Naive thymus-derived CD4-positive, alpha-beta T cell (primary cell): Measurements from ENCODE around the gene IL36RN. TPM values are rescaled to one million over a fixed set of nuclear protein-coding genes. Genes with fewer than 3 reads are reported as not detected.

Experiments used
- ATAC-seq: fragments of 150-1000 bp; cut with Tn5 transposase; 2 replicates; pipeline ENCODE4 v1.10.0; 2021; ENCODE audit warnings: mild to moderate bottlenecking, moderate library complexity
- CTCF ChIA-PET: fragments of 350-600 bp; sonication (Branson Sonifier 250); formaldehyde crosslinking; loops from one replicate; lab custom pipeline; 2021; ENCODE audit warnings: antibody characterized with exemption; lab: Charles Lee
- POLR2A ChIA-PET: fragments of 350-600 bp; sonication (Branson Sonifier 250); formaldehyde crosslinking; loops from one replicate; lab custom pipeline; 2021; ENCODE audit warnings: antibody characterized with exemption, inconsistent platforms; lab: Charles Lee
- DNase-seq, 9 donors: peaks; one replicate each; pipeline versions ENCODE4 v3.0.0 to v3.0.0-alpha.2; 2020 to 2022; ENCODE audit warnings: mixed read lengths in 1 of 9
- H3K27ac ChIP-seq: one replicate; pipeline ENCODE4 v1.7.0; 2013; ENCODE audit warnings: mild to moderate bottlenecking, low read depth, low read length, moderate library complexity
- H3K27me3 ChIP-seq, 2 donors: one replicate each; pipeline ENCODE4 v1.7.0; 2013; ENCODE audit warnings: low read length in 2 of 2, mild to moderate bottlenecking in 2 of 2, moderate library complexity in 2 of 2; ENCODE audit not compliant: control insufficient read depth in 2 of 2, insufficient read depth in 2 of 2
- H3K36me3 ChIP-seq, 3 experiments: 1 replicate in 2 of 3; 2 replicates in 1 of 3; pipeline ENCODE4 v1.7.0; 2013; ENCODE audit warnings: low read length in 3 of 3, mild to moderate bottlenecking in 3 of 3, moderate library complexity in 1 of 3; ENCODE audit not compliant: insufficient read depth in 3 of 3, control insufficient read depth in 2 of 3
- H3K4me1 ChIP-seq, 2 donors: one replicate each; pipeline ENCODE4 v1.7.0; 2013; ENCODE audit warnings: low read length in 2 of 2, mild to moderate bottlenecking in 2 of 2, moderate library complexity in 1 of 2; ENCODE audit not compliant: control insufficient read depth in 2 of 2, insufficient read depth in 2 of 2
- H3K4me3 ChIP-seq: 2 replicates; pipeline ENCODE4 v1.7.0; 2013; ENCODE audit warnings: mild to moderate bottlenecking, low read length
- H3K9me3 ChIP-seq, 3 experiments: 1 replicate in 2 of 3; 2 replicates in 1 of 3; pipeline ENCODE4 v1.7.0; 2013; ENCODE audit warnings: low read length in 3 of 3; ENCODE audit not compliant: control insufficient read depth in 2 of 3
- H3K27ac Mint-ChIP-seq, 9 donors: one replicate each; pipeline ENCODE4 v1.8.0; 2020 to 2022; ENCODE audit warnings: mixed read lengths in 9 of 9, mild to moderate bottlenecking in 8 of 9, moderate library complexity in 5 of 9, inconsistent platforms in 2 of 9
- H3K27me3 Mint-ChIP-seq, 5 donors: one replicate each; pipeline ENCODE4 v1.8.0; 2021 to 2022; ENCODE audit warnings: mixed read lengths in 5 of 5, mild to moderate bottlenecking in 1 of 5
- H3K36me3 Mint-ChIP-seq, 5 donors: one replicate each; pipeline ENCODE4 v1.8.0; 2020 to 2022; ENCODE audit warnings: mixed read lengths in 5 of 5, mild to moderate bottlenecking in 3 of 5, inconsistent platforms in 1 of 5
- H3K4me1 Mint-ChIP-seq, 7 donors: one replicate each; pipeline ENCODE4 v1.8.0; 2020 to 2022; ENCODE audit warnings: mixed read lengths in 7 of 7, mild to moderate bottlenecking in 3 of 7, inconsistent platforms in 1 of 7
- H3K4me3 Mint-ChIP-seq, 10 donors: one replicate each; pipeline ENCODE4 v1.8.0; 2020 to 2022; ENCODE audit warnings: mild to moderate bottlenecking in 10 of 10, mixed read lengths in 10 of 10, moderate library complexity in 6 of 10, inconsistent platforms in 2 of 10
- H3K9me3 Mint-ChIP-seq, 11 donors: one replicate each; pipeline ENCODE4 v1.8.0; 2020 to 2022; ENCODE audit warnings: mixed read lengths in 11 of 11, mild to moderate bottlenecking in 4 of 11, inconsistent platforms in 1 of 11, moderate library complexity in 1 of 11
- intact Hi-C, 2 donors: fragments of 100-400 bp; cut with micrococcal nuclease; formaldehyde crosslinking; loops; one replicate each; pipeline ENCODE4 v1.15.1; 2023
- polyA plus RNA-seq, 2 donors: library from polyadenylated mRNA; unstranded; fragments of 300-500 nt; fragmentation: Illumina TruSeq; gene quantifications; one replicate each; pipeline ENCODE4 v1.2.3, GENCODE V29; 2021
- total RNA-seq, 6 experiments: library from RNA in 5 of 6; stranded (reverse) in 5 of 6; gene quantifications; 1 replicate in 5 of 6; 2 replicates in 1 of 6; pipeline ENCODE4 v1.2.3 and lab custom pipeline; 2021 to 2026

The IL36RN gene
- total and polyA plus RNA-seq, 7 experiments from 2014 or later, result 0.07 TPM; not detected in 6

DNA sequence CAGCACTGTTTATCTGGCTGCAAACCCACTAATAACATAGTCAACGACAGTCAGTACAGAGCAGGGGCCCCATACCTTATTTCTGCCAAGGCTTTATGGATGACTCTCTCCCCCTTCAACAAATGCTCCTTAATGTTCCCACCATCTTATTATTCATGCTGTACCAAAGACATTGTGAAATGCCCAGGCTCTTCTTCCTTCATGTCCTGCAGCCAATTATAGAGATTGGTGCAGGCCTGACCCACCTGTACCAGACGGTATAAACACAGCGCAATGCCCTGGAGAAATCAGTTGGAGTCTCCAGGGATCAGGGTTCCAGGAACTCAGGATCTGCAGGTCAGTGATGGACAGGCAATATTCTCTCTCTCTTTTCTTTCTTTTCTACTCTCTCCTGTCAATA is 8.7 kb downstream of the IL36RN start, which contains the start of gene IL1F10:
Gene IL1F10, plus strand, starts transcription at position 290 of the 400 bp plus-strand sequence. CDS start 4,769 bp downstream, outside the sequence.
- no peaks in the 10 kb centered on the region for H3K9me3 ChIP-seq
- no peaks in the 10 kb centered on the region for H3K27me3 ChIP-seq
- no peak for ATAC-seq
- CTCF ChIA-PET, result interaction anchor here (0.7 kb wide), 1 partner anchor 12 kb away, joined by 3 read pairs; no protein-coding TSS in a partner anchor
- no peaks in the 10 kb centered on the region for H3K36me3 ChIP-seq
- intact Hi-C loops, result no loop called here
- no peak within 1 kb of the TSS for H3K27ac ChIP-seq
- peaks cover 0 to 7% (median 0%) of the 10 kb centered on the region in 11 donors for H3K9me3 Mint-ChIP-seq
- H3K4me1 Mint-ChIP-seq, result peaks cover 0 to 6% (median 0%) of the 10 kb centered on the region in 7 donors
- H3K4me1 ChIP-seq, result no peaks in the 10 kb centered on the region
- H3K36me3 Mint-ChIP-seq, result peaks cover 0 to 5% (median 3%) of the 10 kb centered on the region in 5 donors
- H3K4me3 Mint-ChIP-seq, result no peak within 1 kb of the TSS
- H3K27ac Mint-ChIP-seq, result no peak within 1 kb of the TSS
- POLR2A ChIA-PET, result no interaction called here
- DNase-seq, result no peak
- H3K4me3 ChIP-seq, result no peak within 1 kb of the TSS
- H3K27me3 Mint-ChIP-seq, result peaks cover 0 to 31% (median 0%) of the 10 kb centered on the region in 5 donors

DNA sequence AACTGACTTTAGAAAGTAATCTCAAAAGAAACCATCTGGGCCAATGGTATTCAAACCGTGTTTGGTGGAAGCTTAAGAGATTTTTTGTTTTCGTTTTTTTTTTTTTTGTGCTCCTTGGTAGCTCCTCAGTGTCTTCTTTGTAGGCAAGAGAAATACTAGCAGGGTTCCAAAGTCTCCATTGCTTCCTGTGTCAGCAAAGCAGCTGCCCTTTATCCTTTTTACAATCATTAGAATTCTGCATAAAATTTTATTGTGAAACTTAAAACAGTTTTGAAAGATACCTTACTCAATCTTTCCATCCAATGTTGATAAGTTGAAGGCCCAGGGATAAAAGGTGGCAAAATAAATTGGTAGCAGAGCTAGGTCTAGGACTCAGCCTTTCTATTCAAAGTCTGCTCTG is 9.3 kb downstream of the IL36RN start:
- Mint-ChIP-seq H3K4me3 (no peak overlapping the region), H3K9me3 (peaks cover 0 to 7% (median 0%) of the 10 kb centered on the region in 11 donors), H3K36me3 (peaks cover 0 to 5% (median 3%) of the 10 kb centered on the region in 5 donors), H3K27ac (no peak overlapping the region), H3K4me1 (peaks cover 0 to 6% (median 0%) of the 10 kb centered on the region in 7 donors), H3K27me3 (peaks cover 0 to 28% (median 0%) of the 10 kb centered on the region in 5 donors)
- Histone ChIP-seq H3K4me1 (no peaks in the 10 kb centered on the region), H3K27ac (no peak overlapping the region), H3K27me3 (no peaks in the 10 kb centered on the region), H3K36me3 (no peaks in the 10 kb centered on the region), H3K9me3 (no peaks in the 10 kb centered on the region), H3K4me3 (no peak overlapping the region)
- ATAC-seq (no peak), DNase-seq (no peak)
- CTCF ChIA-PET, result interaction anchor here (0.7 kb wide), 1 partner anchor 11 kb away, joined by 3 read pairs; no protein-coding TSS in a partner anchor
- POLR2A ChIA-PET, result interaction anchor here (0.9 kb wide), 1 partner anchor 40 kb away, joined by 4 read pairs; no protein-coding TSS in a partner anchor
- intact Hi-C loops, result no loop called here

DNA sequence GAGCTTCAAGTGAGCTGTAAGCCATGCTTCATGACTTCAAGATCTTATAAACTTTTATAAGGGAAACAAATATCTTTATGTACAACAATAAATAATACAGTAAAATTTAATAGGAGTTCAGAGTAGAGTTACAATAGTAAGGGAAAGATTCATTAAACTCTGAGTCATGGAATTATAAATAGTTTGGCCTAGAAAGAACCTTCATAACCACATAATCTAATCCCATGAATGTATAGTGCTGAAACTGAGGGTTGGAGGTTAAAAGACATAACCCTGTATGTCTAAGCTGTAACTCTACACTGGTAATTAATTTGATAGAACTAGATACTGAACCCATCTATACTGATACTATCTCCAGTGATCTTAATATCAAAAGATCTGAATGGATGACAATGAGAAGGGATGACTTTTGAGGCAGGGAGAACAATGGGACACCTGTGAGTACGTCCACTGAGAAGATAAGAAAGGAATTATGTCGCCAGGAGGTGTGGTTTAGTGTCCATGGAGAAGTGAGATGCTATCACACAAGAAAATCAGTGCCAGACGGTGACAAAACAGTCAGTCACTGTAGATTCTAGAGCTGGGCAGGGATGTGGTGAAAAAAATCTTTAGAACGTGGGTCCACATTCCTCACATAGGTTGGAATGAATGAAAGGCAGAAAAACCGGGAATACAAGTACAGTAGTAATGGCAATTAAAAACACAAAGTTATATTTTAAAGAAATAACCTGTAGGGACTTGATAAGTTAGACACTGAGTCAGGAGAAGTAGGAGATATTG is 9.9 kb downstream of the IL36RN start:
- Histone ChIP-seq H3K9me3 (no peaks in the 10 kb centered on the region), H3K27ac (no peak overlapping the region), H3K27me3 (no peaks in the 10 kb centered on the region), H3K36me3 (no peaks in the 10 kb centered on the region), H3K4me3 (no peak overlapping the region), H3K4me1 (no peaks in the 10 kb centered on the region)
- H3K36me3 Mint-ChIP-seq, result peaks cover 0 to 5% (median 3%) of the 10 kb centered on the region in 5 donors
- no peak overlapping the region for H3K27ac Mint-ChIP-seq
- ATAC-seq (no peak), DNase-seq (no peak)
- peaks cover 0 to 6% (median 0%) of the 10 kb centered on the region in 7 donors for H3K4me1 Mint-ChIP-seq
- intact Hi-C loops, result no loop called here
- POLR2A ChIA-PET, result interaction anchor here (0.9 kb wide), 1 partner anchor 41 kb away, joined by 4 read pairs; no protein-coding TSS in a partner anchor
- no peak overlapping the region for H3K4me3 Mint-ChIP-seq
- CTCF ChIA-PET, result no interaction called here
- peaks cover 0 to 25% (median 0%) of the 10 kb centered on the region in 5 donors for H3K27me3 Mint-ChIP-seq
- peaks cover 0 to 7% (median 0%) of the 10 kb centered on the region in 11 donors for H3K9me3 Mint-ChIP-seq

DNA sequence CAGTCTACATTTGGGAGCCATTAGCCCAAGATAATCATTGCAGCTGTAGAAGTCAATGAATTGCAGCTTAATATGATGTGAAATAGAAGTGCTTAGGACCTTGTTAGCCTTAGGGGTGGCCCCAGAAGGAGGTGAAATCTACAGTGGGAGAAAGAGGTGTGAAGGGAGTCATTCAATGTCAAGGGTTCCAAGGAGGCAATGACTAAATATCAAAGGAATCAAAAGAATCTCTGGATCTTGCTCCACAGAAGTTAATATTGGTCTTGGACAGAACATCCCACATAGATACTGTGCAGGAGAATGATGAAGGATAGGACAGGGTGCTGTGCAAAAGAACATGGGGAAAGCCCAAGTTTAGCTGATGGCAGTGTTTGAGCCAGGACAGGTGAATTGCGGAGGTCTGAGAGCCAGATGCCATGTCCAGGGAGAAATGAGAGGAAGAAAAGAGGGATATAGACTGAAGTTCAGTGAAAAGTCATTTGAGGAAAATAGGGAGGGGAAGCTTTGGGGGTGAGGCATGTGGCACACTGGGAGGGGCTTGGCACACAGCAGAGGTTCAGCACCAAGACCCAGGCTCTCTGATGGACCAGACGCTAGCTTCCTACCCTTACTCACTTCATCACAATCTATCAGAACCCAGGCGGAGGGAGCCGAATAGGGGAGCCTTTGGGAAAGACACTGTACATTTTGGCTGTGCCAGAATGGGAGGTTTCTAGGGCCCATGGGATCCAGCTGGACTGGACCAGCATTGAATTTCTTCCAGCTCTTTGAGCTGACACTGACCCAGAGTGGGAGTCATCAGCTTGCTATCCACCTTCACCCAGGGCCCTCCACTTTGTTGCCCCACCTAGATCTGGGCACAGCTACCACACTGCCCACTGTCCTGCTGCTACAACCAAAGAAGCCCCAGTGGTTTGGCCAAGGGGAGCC is 10.9 kb downstream of the IL36RN start:
- Mint-ChIP-seq H3K4me1 (peaks cover 2 to 11% (median 7%) of the 10 kb centered on the region in 7 donors), H3K27ac (peak overlapping the region in 2 of 9 donors; percentile 13 to 20), H3K27me3 (peaks cover 0 to 24% (median 0%) of the 10 kb centered on the region in 5 donors), H3K4me3 (no peak overlapping the region), H3K9me3 (peaks cover 0 to 7% (median 0%) of the 10 kb centered on the region in 11 donors), H3K36me3 (peaks cover 0 to 5% (median 3%) of the 10 kb centered on the region in 5 donors)
- no peak overlapping the region for H3K27ac ChIP-seq
- DNase-seq, result no peak
- ChIA-PET POLR2A (interaction anchor here (0.8 kb wide), 1 partner anchor 341 kb away, joined by 3 read pairs; no protein-coding TSS in a partner anchor), CTCF (no interaction called here)
- no peaks in the 10 kb centered on the region for H3K36me3 ChIP-seq
- H3K9me3 ChIP-seq, result no peaks in the 10 kb centered on the region
- no peak for ATAC-seq
- intact Hi-C loops, result no loop called here
- no peak overlapping the region for H3K4me3 ChIP-seq
- H3K4me1 ChIP-seq, result peaks cover 0 to 3% of the 10 kb centered on the region in 2 donors
- H3K27me3 ChIP-seq, result no peaks in the 10 kb centered on the region

DNA sequence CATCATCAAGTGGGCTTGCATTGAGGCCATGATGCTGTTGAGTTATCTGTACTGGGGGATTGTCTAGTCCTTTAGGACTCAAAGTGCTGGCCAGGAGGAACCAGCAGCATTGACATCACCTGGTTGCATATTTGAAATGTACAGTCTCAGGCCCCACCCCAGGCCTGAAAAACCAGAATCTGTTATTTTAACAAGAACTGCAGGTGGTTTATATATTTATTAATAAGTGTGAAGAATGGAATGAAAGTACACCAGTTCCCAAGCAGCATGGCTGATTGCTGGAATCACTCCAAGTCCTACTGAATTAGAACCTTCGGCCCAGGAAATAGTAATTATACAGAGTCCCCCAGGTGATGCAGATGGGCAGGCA is 11.6 kb downstream of the IL36RN start:
- Mint-ChIP-seq H3K27ac (no peak overlapping the region), H3K36me3 (peaks cover 0 to 4% (median under 1%) of the 10 kb centered on the region in 5 donors), H3K4me1 (peaks cover 4 to 17% (median 12%) of the 10 kb centered on the region in 7 donors), H3K9me3 (peaks cover 0 to 7% (median 0%) of the 10 kb centered on the region in 11 donors), H3K4me3 (no peak overlapping the region), H3K27me3 (peaks cover 0 to 22% (median 0%) of the 10 kb centered on the region in 5 donors)
- no peak overlapping the region for H3K4me3 ChIP-seq
- peaks cover 0 to 3% of the 10 kb centered on the region in 2 donors for H3K4me1 ChIP-seq
- H3K27me3 ChIP-seq, result no peaks in the 10 kb centered on the region
- H3K9me3 ChIP-seq, result no peaks in the 10 kb centered on the region
- CTCF ChIA-PET, result no interaction called here
- DNase-seq (no peak), ATAC-seq (no peak)
- no peaks in the 10 kb centered on the region for H3K36me3 ChIP-seq
- H3K27ac ChIP-seq, result no peak overlapping the region
- POLR2A ChIA-PET, result interaction anchor here (0.8 kb wide), 1 partner anchor 342 kb away, joined by 3 read pairs; no protein-coding TSS in a partner anchor
- intact Hi-C loops, result no loop called here

DNA sequence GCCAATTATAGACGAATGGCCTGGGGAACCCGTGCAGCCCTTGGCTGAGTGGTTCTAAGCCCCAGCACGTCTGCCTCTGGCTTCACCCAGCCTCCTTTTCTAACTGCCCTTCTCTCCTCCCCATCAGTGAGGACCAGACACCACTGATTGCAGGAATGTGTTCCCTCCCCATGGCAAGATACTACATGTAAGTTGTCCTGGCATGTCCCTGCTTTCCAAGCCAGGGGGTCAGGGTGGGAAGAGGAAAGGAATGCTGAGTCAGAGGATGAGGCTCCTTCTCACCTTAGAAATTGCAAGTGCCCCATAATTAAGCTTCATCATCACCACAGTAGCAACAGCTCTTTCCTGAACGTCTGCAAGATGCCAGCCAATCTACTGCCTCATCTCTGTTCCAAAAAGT is 13.6 kb downstream of the IL36RN start:
- intact Hi-C loops, result no loop called here
- ChIA-PET POLR2A (interaction anchor here (0.6 kb wide), 1 partner anchor 270 kb away, joined by 3 read pairs; no protein-coding TSS in a partner anchor), CTCF (no interaction called here)
- Mint-ChIP-seq H3K36me3 (no peaks in the 10 kb centered on the region), H3K4me3 (no peak overlapping the region), H3K9me3 (peaks cover 0 to 5% (median 0%) of the 10 kb centered on the region in 11 donors), H3K27me3 (peaks cover 0 to 16% (median 0%) of the 10 kb centered on the region in 5 donors), H3K4me1 (peaks cover 4 to 22% (median 12%) of the 10 kb centered on the region in 7 donors), H3K27ac (no peak overlapping the region)
- DNase-seq (no peak), ATAC-seq (no peak)
- Histone ChIP-seq H3K36me3 (no peaks in the 10 kb centered on the region), H3K27me3 (no peaks in the 10 kb centered on the region), H3K27ac (no peak overlapping the region), H3K4me1 (peaks cover 0 to 3% of the 10 kb centered on the region in 2 donors), H3K4me3 (no peak overlapping the region), H3K9me3 (no peaks in the 10 kb centered on the region)
